Measurements from ENCODE around the gene ABL1. TPM values are rescaled to one million over a fixed set of nuclear protein-coding genes. Genes with fewer than 3 reads are reported as not detected.
"Not testable (repeated sequence)": the region's sequence is repeated elsewhere in the genome, so short reads cannot be mapped to it uniquely, and the experiment has no call there.

ABL1 gene
- total RNA-seq (2014; rRNA removed; shearing (Covaris generic)) = 60.6 and 63.0 TPM in 2 replicates
- 39.0 and 39.2 TPM in 2 replicates for polyA plus RNA-seq (2014; cell fraction: nucleus; rRNA removed)

GRCh38 chr9:130834371-130835336 lies at the start of gene ABL1:
Gene ABL1 (plus strand): TSS chr9:130835254. CDS start chr9:130835447, 193 bp downstream.
- peak; percentile 74 for DNase-seq (ENCODE audit: extremely low read depth, low read depth)

GRCh38 chr9:130785940-130786508 lies 49.0 kb upstream of the ABL1 start:
- no peak for DNase-seq (ENCODE audit: extremely low read depth, low read depth)

- no peak for DNase-seq (ENCODE audit: extremely low read depth, low read depth)
These were observed 48.5 kb upstream of the ABL1 start for GRCh38 chr9:130786526-130786925.

GRCh38 chr9:130789747-130790672 lies 45.0 kb upstream of the ABL1 start:
- DNase-seq (ENCODE audit: extremely low read depth, low read depth) = no peak

GRCh38 chr9:130791303-130791894 lies 43.7 kb upstream of the ABL1 start:
- DNase-seq (ENCODE audit: extremely low read depth, low read depth) = no peak

GRCh38 chr9:130793589-130793988 lies 41.5 kb upstream of the ABL1 start:
- DNase-seq (ENCODE audit: extremely low read depth, low read depth) = no peak

GRCh38 chr9:130794021-130794420 lies 41.0 kb upstream of the ABL1 start:
- not testable (repeated sequence) for DNase-seq (ENCODE audit: extremely low read depth, low read depth)

GRCh38 chr9:130794423-130794822 lies 40.6 kb upstream of the ABL1 start:
- not testable (repeated sequence) for DNase-seq (ENCODE audit: extremely low read depth, low read depth)

- no peak for DNase-seq (ENCODE audit: extremely low read depth, low read depth)
These were observed 40.0 kb upstream of the ABL1 start for GRCh38 chr9:130794923-130795495.

GRCh38 chr9:130803116-130803515 lies 31.9 kb upstream of the ABL1 start:
- DNase-seq (ENCODE audit: extremely low read depth, low read depth) = not testable (repeated sequence)

- DNase-seq (ENCODE audit: extremely low read depth, low read depth) = no peak
These were observed 29.3 kb upstream of the ABL1 start for GRCh38 chr9:130805510-130806326.

GRCh38 chr9:130806327-130806716 lies 28.7 kb upstream of the ABL1 start:
- no peak for DNase-seq (ENCODE audit: extremely low read depth, low read depth)

GRCh38 chr9:130810609-130811136 lies 24.4 kb upstream of the ABL1 start:
- no peak for DNase-seq (ENCODE audit: extremely low read depth, low read depth)

- no peak for DNase-seq (ENCODE audit: extremely low read depth, low read depth)
These were observed 19.7 kb upstream of the ABL1 start for GRCh38 chr9:130815242-130815808.

GRCh38 chr9:130817914-130818313 lies 17.1 kb upstream of the ABL1 start:
- DNase-seq (ENCODE audit: extremely low read depth, low read depth) = no peak

GRCh38 chr9:130820135-130820738 lies 14.8 kb upstream of the ABL1 start:
- no peak for DNase-seq (ENCODE audit: extremely low read depth, low read depth)

- no peak for DNase-seq (ENCODE audit: extremely low read depth, low read depth)
These were observed 11.6 kb upstream of the ABL1 start for GRCh38 chr9:130823435-130823834.

GRCh38 chr9:130824079-130824478 lies 11.0 kb upstream of the ABL1 start:
- DNase-seq (ENCODE audit: extremely low read depth, low read depth) = no peak
